ENCODE measurements around the gene CD300C.

DNA sequence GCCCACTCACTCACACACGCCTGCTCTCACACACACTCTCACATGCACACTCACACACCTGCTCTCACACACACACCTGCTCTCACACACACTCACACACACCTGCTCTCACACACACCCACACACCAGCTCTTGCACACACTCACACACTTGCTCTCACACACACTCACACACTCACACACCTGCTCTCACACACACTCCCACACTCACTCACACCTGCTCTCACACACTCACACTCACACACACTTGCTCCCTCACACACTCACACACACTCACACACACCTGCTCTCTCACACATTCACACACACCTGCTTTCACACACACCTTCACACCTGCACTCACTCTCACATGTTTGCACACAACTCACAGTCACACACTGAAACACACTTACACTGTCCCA, 17.4 kb upstream of the CD300C start:
- TF ChIP-seq, protein P1, sequence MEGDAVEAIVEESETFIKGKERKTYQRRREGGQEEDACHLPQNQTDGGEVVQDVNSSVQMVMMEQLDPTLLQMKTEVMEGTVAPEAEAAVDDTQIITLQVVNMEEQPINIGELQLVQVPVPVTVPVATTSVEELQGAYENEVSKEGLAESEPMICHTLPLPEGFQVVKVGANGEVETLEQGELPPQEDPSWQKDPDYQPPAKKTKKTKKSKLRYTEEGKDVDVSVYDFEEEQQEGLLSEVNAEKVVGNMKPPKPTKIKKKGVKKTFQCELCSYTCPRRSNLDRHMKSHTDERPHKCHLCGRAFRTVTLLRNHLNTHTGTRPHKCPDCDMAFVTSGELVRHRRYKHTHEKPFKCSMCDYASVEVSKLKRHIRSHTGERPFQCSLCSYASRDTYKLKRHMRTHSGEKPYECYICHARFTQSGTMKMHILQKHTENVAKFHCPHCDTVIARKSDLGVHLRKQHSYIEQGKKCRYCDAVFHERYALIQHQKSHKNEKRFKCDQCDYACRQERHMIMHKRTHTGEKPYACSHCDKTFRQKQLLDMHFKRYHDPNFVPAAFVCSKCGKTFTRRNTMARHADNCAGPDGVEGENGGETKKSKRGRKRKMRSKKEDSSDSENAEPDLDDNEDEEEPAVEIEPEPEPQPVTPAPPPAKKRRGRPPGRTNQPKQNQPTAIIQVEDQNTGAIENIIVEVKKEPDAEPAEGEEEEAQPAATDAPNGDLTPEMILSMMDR (IDR thresholded peaks at IDR 0.05; ENCODE audit: low read depth, low read length, poor library complexity, severe bottlenecking), result no peak
- no peak for TF ChIP-seq EZH2phosphoT487 (IDR thresholded peaks at IDR 0.05; ENCODE audit: borderline replicate concordance, low read length)

Measured in DOHH2 (cell line).